Prostate gland (tissue), 2 donors: ENCODE results near the gene PRDM16.

Experiments used
- POLR2A ChIP-seq: fragments of 450-650 bp; IDR thresholded peaks from one replicate; pipeline ENCODE4 v1.6.1; 2016; ENCODE audit warnings: antibody characterized with exemption, mild to moderate bottlenecking
- POLR2AphosphoS5 ChIP-seq: sonication (generic); formaldehyde crosslinking; IDR thresholded peaks from one replicate; pipeline ENCODE4 v1.6.1; 2017; ENCODE audit warnings: antibody characterized with exemption
- TF ChIP-seq, protein P1 (sequence below), 4 experiments: fragments of 200-600 bp in 2 of 4; fragments of 450-650 bp in 2 of 4; sonication (generic) in 2 of 4; IDR thresholded peaks; 1 replicate in 3 of 4; 2 replicates in 1 of 4; pipeline ENCODE4 v1.5.1; 2016 to 2019; ENCODE audit warnings: antibody characterized with exemption in 4 of 4, mild to moderate bottlenecking in 2 of 4, moderate library complexity in 2 of 4

DNA sequence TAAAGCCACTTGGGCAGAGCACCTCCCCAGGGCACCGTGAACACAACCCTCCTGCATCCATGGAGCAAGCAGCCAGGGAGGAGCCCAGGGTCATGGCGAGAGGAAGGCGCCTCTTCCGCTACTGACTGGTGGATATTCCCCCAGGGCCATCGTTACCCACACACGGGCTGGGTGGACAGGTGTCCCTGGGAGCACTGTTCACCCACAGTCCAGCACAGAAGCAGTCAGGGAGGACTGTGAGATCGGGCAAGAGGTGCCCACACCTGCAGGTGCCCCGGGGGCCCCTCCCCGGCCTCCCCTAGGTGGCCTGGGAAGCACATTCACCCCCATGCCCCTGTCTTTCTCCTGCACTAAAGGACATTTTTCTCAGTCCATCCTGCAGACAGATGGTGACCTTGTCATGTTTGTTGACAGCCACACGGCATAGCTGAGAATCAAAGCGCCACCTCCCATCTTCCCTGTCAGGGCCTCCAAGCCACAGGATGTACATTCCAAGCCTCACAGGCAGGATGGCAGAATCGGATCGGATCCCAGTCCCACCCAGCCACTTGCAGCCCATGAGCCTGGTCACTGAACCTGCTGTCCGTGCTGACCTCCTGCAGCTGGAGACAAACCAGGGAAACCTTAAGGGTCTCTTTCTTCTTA, 160.2 kb downstream of the PRDM16 start:
- TF ChIP-seq, protein P1, sequence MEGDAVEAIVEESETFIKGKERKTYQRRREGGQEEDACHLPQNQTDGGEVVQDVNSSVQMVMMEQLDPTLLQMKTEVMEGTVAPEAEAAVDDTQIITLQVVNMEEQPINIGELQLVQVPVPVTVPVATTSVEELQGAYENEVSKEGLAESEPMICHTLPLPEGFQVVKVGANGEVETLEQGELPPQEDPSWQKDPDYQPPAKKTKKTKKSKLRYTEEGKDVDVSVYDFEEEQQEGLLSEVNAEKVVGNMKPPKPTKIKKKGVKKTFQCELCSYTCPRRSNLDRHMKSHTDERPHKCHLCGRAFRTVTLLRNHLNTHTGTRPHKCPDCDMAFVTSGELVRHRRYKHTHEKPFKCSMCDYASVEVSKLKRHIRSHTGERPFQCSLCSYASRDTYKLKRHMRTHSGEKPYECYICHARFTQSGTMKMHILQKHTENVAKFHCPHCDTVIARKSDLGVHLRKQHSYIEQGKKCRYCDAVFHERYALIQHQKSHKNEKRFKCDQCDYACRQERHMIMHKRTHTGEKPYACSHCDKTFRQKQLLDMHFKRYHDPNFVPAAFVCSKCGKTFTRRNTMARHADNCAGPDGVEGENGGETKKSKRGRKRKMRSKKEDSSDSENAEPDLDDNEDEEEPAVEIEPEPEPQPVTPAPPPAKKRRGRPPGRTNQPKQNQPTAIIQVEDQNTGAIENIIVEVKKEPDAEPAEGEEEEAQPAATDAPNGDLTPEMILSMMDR (IDR thresholded peaks at IDR 0.05) = no peak
- TF ChIP-seq POLR2A = no peak
- no peak for TF ChIP-seq POLR2AphosphoS5
